Mononuclear cell (primary cell): ENCODE measurements around the gene CDPF1. TPM values are rescaled to one million over a fixed set of nuclear protein-coding genes. Genes with fewer than 3 reads are reported as not detected.
"Not testable (repeated sequence)": the region's sequence is repeated elsewhere in the genome, so short reads cannot be mapped to it uniquely, and the experiment has no call there.

Source experiments
- H3K27me3 ChIP-seq: 2 replicates; pipeline ENCODE4 v1.6.0; 2011; ENCODE audit warnings: low read length, control low read depth; ENCODE audit not compliant: insufficient read depth
- H3K4me1 ChIP-seq: 2 replicates; pipeline ENCODE4 v1.5.1; 2011; ENCODE audit warnings: mild to moderate bottlenecking, low read length, control low read depth; ENCODE audit not compliant: insufficient read depth
- H3K4me3 ChIP-seq: 2 replicates; pipeline ENCODE4 v1.5.1; 2011; ENCODE audit warnings: mild to moderate bottlenecking, low read length, moderate library complexity
- H3K9me3 ChIP-seq: 2 replicates; pipeline ENCODE4 v1.5.1; 2011; ENCODE audit warnings: low read depth, mild to moderate bottlenecking, control low read depth, low read length
- total RNA-seq: library from RNA; depleted of rRNA; stranded (reverse); fragments of >200 nt; gene quantifications from one replicate; pipeline ENCODE4 v1.2.3, GENCODE V29; 2012

CDPF1 gene
- total RNA-seq, 1 donor, result 1.6 TPM

DNA sequence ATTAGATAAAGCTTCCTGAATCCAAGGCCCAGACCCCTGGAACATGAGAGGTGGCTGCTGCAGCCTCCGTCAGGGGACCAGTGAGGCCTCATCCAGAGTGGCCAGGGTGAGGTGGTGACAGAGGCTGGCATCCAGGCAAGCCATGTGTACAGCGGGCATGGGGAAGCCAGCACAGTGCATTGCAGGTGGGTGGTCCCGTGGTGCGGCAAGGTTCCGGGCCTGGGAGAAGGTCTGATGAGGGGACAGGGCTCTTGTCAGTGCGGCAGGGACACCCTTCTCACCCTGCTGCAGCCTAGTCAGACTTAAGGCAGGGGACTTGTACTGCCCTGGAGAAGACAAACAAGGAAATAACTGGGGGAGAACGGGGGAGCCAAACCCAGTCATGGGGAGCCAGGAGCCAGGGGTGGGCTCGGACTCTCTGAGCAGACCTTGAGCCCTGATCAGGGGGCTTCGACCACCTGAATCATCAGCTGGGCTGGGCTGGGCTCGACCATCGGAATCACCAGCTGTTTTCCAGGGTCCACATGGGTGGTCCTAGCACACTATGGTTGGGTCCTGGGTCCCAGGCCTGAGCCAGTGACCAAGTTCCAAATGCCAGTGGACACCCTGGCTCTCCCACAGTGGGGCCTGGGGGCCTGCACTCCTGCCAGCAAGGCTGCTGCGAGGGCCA, 22.8 kb upstream of the CDPF1 start:
- H3K4me3 ChIP-seq, result no peak overlapping the region
- H3K9me3 ChIP-seq, result no peaks in the 10 kb centered on the region
- H3K4me1 ChIP-seq, result peaks cover 14% of the 10 kb centered on the region
- no peaks in the 10 kb centered on the region for H3K27me3 ChIP-seq

DNA sequence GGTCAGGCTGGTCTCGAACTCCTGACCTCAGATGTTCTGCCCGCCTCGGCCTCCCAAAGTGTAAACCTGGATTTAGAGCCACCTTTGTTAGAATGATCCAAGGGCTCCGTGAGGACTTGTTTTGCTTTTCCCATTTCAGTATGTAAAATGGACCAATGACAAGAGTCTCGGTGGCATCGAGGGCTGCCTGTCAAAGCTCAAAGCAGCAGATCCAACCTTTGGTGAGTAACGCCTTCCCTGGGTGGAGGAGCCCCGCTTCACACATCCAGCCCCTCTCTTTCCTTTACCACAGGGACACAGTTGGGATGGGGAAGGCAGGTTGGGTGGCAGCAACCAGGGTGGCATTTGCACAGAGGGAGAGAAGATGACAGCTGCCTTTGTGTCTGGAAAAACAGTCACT, 22.1 kb upstream of the CDPF1 start:
- H3K4me1 ChIP-seq, result peaks cover 18% of the 10 kb centered on the region
- H3K9me3 ChIP-seq, result no peaks in the 10 kb centered on the region
- H3K4me3 ChIP-seq, result no peak overlapping the region
- no peaks in the 10 kb centered on the region for H3K27me3 ChIP-seq

DNA sequence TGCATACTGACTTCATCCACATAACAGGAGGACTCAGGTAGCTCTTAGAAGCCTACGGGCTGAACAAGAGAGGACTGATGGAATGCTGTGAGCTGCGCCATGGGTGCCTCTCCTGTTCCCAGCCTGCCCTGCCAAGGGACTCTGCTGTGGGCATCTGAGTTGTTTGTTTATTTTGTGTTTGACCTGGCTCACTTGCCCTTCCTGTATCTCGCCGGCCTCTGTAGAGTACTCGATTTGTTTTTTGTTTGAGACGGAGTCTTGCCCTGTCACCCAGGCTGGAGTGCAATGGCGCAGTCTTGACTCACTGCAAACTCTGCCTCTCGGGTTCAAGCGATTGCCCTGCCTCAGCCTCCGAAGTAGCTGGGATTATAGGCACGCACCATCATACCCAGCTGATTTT, 19.5 kb upstream of the CDPF1 start:
- Histone ChIP-seq H3K27me3 (no peaks in the 10 kb centered on the region), H3K9me3 (no peaks in the 10 kb centered on the region), H3K4me3 (no peak overlapping the region), H3K4me1 (peaks cover 18% of the 10 kb centered on the region)

DNA sequence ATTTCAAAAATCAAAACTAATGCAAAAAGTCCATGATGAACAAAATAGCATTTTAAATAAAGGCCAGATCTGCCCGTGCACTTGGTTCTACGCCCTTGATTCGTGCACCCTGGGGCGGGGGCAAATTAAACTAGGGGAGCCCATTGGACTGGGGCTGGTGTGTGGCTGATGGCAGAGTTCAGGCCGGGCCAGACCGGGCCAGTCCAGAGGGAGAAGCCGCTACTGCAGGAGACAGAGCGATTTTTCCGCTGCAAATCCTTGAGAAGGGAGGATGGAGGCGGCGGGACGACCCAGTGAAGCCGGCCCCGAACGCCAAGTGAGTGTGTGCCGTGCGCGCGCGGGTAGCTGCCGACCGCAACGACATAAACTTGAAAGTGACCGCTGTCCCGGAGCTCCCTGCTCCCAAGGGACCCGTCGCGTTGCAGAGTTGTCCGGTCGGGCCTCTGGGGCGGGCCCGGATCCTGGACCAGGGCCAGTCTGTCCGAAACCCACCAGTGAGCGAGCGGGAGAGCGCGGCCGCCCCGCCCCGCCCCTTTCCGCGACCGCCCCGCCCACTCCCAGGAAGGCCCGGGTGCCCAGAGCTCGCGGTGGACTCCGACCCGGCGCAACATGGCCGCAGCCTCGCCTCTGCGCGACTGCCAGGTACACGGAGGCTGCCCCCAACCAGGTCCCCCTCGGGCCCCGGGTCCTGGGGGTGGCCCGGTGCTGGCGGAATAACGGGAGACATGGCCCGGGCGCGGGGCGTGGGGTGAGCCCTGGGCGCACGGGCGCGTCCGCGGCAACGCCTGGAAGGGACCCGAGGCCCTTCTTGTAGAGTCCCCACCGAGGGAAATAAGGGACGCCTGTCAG, 17.6 kb upstream of the CDPF1 start, which contains the start of gene TTC38:
Gene TTC38 (plus strand): TSS at position 578 of the 849 bp plus-strand sequence. CDS start 32 bp downstream, at position 610.
- Histone ChIP-seq H3K27me3 (peaks cover 6% of the 10 kb centered on the region), H3K4me1 (peaks cover 18% of the 10 kb centered on the region), H3K9me3 (no peaks in the 10 kb centered on the region), H3K4me3 (peak within 1 kb of the TSS; percentile 61)

DNA sequence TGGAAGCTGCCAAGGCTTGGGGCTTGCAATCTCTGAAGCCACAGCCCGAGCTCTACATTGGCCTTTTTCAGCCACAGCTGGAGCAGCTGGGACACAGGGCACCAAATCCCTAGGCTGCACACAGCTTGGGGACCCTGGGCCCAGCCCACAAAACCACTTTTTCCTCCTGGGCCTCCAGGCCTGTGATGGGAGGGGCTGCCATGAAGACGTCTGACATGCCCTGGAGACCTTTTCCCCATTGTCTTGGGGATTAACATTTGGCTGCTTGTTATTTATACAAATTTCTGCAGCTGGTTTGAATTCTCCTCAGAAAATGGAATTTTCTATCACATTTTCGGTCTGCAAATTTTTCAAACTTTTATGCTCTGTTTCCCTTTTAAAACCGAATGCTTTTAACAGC, 15.5 kb upstream of the CDPF1 start:
- Histone ChIP-seq H3K4me1 (peaks cover 18% of the 10 kb centered on the region), H3K27me3 (peaks cover 21% of the 10 kb centered on the region)
- not testable (repeated sequence) for H3K9me3 ChIP-seq, H3K4me3 ChIP-seq

DNA sequence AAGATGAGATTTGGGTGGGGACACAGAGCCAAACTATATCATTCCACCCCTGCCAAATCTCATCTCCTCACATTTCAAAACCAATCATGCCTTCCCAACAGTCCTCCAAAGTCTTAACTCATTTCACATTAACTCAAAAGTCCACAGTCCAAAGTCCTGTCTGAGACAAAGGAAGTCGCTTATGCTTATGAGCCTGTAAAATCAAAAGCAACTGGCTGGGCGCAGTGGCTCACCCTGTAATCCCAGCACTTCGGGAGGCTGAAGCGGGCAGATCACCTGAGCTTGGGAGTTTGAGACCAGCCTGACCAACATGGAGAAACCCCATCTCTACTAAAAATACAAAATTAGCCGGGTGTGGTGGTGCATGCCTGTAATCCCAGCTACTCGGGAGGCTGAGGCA, 14.4 kb upstream of the CDPF1 start:
- not testable (repeated sequence) for H3K4me3 ChIP-seq, H3K9me3 ChIP-seq
- peaks cover 21% of the 10 kb centered on the region for H3K27me3 ChIP-seq
- peaks cover 22% of the 10 kb centered on the region for H3K4me1 ChIP-seq

DNA sequence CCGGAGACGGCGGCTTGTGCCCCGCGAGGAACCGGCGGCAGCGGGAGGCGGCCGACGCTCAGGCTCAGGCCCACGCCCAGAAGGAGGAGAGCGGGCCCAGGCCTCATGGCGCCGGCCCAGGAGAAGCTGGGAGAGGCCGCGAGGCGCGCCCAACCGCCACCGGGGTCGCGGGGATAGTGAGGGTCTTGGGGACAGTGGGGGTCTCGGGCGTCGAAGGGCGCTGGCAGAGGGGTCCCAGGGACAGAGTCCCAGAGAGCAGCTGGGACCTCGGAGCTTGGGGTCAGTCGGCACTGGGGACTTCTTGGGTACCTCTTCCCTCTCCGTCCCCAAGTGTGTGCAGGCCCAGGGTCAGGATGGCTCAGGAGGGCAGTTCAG, 13.1 kb upstream of the CDPF1 start, which contains the start of gene PKDREJ:
Gene PKDREJ (minus strand): TSS at position 128 of the 375 bp plus-strand sequence. CDS start 21 bp downstream, at position 107.
- Histone ChIP-seq H3K9me3 (no peaks in the 10 kb centered on the region), H3K27me3 (peaks cover 21% of the 10 kb centered on the region), H3K4me1 (peaks cover 22% of the 10 kb centered on the region), H3K4me3 (no peak within 1 kb of the TSS)

DNA sequence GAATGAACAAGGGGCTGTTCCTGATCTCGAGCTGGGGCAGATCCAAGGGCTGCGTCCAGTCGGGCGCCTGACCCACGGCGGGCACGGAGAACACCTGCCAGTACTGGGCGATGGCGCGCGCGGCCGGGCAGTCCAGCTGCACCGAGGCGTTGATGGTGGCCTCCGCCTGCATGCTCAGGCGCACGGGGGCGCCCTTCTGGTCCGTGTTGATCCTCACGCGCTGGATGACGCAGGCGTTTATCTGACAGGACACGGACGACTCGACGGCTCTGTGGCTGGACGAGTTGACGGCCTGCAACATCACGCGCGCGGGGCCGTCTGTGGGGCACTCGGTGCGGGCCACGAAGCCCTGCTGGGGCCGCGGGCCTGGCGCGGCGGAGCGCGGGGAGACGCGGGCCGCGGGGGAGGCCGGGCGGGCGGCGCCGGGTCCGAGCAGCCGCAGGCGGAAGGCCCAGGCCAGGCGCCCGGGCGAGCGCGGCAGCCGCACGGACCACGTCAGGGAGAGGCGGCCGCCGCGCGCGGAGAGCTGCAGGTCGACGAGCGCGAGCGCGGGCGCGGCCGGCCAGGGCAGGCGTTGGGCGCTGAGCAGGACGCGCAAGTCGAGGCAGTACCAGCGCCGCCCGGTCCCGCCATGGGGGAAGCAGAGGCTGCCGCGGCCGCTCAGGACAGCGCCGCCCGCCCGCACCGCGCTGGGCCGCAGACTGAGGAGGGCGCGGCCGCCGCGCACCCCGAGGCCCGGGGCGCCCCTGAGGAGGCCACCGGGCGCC, 12.5 kb upstream of the CDPF1 start:
- Histone ChIP-seq H3K9me3 (no peaks in the 10 kb centered on the region), H3K4me3 (no peak overlapping the region), H3K4me1 (peaks cover 20% of the 10 kb centered on the region), H3K27me3 (peaks cover 21% of the 10 kb centered on the region)

DNA sequence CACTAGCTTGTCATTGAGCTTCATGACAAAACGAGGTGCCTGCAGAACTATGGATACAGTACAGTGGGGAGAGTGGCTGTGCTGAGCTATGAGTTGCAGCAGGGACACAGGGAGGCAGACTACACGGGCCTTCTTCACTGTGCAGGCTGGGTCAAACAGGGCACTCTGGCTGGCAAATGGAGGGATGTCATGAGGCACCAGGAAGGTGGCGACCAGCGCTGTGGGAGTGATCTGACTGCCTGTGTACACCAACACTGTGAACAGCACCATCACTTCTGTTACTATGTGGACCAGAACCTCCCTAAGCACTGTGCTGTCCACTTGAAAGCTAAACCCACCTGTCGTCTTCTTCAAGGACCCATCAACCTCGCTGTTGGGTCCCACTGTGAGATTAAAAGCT, 9.9 kb upstream of the CDPF1 start:
- H3K4me3 ChIP-seq, result no peak overlapping the region
- H3K9me3 ChIP-seq, result no peaks in the 10 kb centered on the region
- peaks cover 21% of the 10 kb centered on the region for H3K27me3 ChIP-seq
- H3K4me1 ChIP-seq, result peaks cover 16% of the 10 kb centered on the region

DNA sequence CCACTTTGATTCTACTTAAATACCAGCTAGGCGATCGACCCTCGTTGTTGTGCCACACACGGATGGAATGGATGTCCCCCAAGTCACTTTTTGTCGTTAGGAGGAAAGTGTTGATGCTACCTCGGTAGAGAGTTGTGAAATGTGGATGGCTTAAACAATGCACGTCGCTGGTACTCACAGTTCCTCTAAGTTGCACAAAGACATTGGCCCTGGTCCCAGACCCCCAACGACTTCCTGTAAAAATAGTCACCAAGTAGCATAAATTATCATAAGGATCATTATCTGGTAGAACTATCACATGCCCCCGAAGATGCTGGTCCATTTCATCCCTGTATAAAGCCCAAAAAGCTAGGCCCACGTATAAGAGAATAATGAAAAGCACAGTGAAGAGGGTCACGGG, 9.3 kb upstream of the CDPF1 start:
- peaks cover 21% of the 10 kb centered on the region for H3K27me3 ChIP-seq
- H3K9me3 ChIP-seq, result no peaks in the 10 kb centered on the region
- no peak overlapping the region for H3K4me3 ChIP-seq
- H3K4me1 ChIP-seq, result peaks cover 17% of the 10 kb centered on the region

DNA sequence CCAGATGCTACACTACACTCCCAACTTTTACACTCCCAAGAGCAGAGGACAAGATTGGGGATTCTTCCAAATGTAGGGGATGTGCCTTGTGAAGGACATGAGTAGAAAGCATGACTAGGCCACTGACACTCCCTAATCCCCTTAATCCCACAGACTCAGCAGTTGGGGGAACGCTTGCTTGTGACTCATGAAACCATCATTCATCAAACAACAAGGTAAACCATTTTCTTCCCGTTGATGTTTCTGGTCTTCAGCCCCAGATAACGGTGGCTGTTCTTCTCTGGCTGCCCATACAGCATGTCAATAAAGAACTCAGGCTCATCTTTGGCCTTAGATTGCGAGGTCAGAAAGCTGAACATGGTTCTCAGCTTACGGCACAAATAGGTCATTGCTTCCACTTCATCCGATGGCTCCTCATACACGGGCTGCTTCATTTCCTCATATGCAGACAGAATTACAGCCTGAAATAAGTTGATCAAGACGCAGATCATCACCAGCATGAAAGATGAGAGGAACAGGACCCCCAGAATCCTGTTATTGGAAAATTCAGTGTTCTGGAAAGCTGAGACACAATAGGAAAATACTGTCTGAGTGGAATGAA, 6.4 kb upstream of the CDPF1 start:
- peaks cover 20% of the 10 kb centered on the region for H3K4me1 ChIP-seq
- no peak overlapping the region for H3K4me3 ChIP-seq
- peaks cover 5% of the 10 kb centered on the region for H3K27me3 ChIP-seq
- H3K9me3 ChIP-seq, result no peaks in the 10 kb centered on the region

DNA sequence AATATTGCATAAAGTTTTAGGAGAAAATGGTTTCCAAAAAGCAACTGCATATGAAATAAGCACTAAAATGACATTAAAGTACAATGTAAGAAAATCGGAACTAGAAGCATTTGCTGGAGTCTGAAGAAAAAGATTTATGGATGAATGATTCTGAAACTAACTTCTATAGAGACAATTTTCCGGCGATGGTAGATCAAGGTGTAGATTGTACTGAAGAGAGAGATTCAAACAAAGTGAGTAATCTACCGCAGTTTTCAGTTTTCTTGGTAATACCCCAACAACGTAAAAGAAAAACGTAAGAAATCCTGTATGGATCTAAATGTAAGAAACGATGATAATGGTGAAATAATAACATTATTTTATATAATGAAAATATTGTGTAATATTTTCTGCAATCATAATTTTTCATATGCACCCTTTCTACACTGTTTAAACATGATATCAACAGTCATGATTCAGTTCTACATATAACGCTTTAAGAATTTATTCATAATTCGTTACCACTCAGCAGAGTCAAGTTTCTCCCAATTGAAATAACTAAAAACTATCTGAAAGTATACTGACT, 1.8 kb upstream of the CDPF1 start:
- Histone ChIP-seq H3K9me3 (no peaks in the 10 kb centered on the region), H3K4me3 (no peak overlapping the region), H3K4me1 (peaks cover 23% of the 10 kb centered on the region), H3K27me3 (no peaks in the 10 kb centered on the region)

DNA sequence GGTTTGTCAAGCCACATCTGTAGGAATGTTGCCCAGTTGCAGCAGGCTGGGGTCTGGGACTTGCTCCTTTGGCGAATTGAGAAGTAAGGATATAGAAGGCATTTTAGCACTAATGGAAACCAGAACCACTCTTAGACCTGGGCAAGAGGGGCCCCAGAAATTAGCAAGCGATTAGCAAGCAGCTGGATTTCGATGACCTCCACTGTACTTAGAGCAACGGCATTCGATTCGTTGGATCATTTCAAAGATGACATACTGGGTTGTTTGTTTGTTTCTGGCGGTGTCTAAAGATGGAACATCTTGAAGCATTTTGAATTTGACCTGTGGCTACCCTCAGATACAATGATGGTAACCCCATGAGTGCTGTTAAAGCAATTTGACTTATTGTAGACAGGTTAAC, 1.2 kb upstream of the CDPF1 start:
- Histone ChIP-seq H3K4me3 (no peak overlapping the region), H3K9me3 (no peaks in the 10 kb centered on the region), H3K27me3 (no peaks in the 10 kb centered on the region), H3K4me1 (peaks cover 23% of the 10 kb centered on the region)

DNA sequence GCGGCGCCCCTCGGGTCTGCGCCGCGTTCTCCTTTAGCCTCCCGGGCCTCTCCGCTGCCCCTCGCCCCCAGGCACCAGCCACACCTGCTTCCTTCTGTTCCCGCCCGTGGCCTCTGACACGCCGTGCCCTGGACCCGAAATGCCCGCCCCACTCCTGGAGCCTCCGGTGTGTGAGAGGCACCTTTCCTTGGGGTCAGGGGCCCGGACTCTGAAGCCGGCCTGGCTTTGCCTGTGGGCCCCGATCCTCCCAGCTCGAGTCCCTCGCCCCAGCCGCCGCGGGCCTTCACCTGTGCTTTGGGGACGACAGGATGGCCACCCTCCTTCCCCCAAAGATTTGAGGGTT, 661 bp upstream of the CDPF1 start:
- no peaks in the 10 kb centered on the region for H3K27me3 ChIP-seq
- H3K4me3 ChIP-seq, result peak overlapping the region; percentile 66
- H3K9me3 ChIP-seq, result no peaks in the 10 kb centered on the region
- peaks cover 23% of the 10 kb centered on the region for H3K4me1 ChIP-seq
